ENCODE data around the gene EFCAB5.

EFCAB5 gene

GRCh38 chr17:29905086-29905878 is 36.2 kb upstream of the EFCAB5 start:
- H2BK120ac ChIP-seq (ENCODE audit: low read depth, low read length): no peak overlapping the region

GRCh38 chr17:29905879-29906167 is 35.6 kb upstream of the EFCAB5 start:
- H3K4me3 ChIP-seq (ENCODE audit: insufficient read depth in 1 of 2, low read depth in 1 of 2, low read length in 2 of 2): no peak overlapping the region
- H3K4me1 ChIP-seq (ENCODE audit: control insufficient read depth, insufficient read depth, low read depth, low read length): no peaks in the 10 kb centered on the region
- H3K4ac ChIP-seq (ENCODE audit: low read depth in 1 of 2, low read length in 2 of 2): no peak overlapping the region
- no peak overlapping the region for H3K9ac ChIP-seq (ENCODE audit: low read length)
- no peak overlapping the region for H2BK5ac ChIP-seq (ENCODE audit: low read depth, low read length, poor library complexity, severe bottlenecking)
- no peak overlapping the region for H2AFZ ChIP-seq (ENCODE audit: low read depth, low read length)
- no peak overlapping the region for H3K18ac ChIP-seq (ENCODE audit: low read depth in 1 of 2, low read length in 2 of 2)
- no peak overlapping the region for H2AK5ac ChIP-seq (ENCODE audit: low read length, severe bottlenecking)
- H2BK15ac ChIP-seq (ENCODE audit: low read depth, poor library complexity, severe bottlenecking): no peak overlapping the region
- no peak overlapping the region for H3K27ac ChIP-seq (ENCODE audit: low read length, poor library complexity, severe bottlenecking)
- no peak overlapping the region for H3K14ac ChIP-seq (ENCODE audit: low read length in 2 of 2)
- H2BK12ac ChIP-seq (ENCODE audit: low read length in 2 of 2): no peak overlapping the region
- no peak overlapping the region for H4K8ac ChIP-seq (ENCODE audit: low read length)
- H3K23ac ChIP-seq (ENCODE audit: low read length in 2 of 2): no peak overlapping the region
- H4K91ac ChIP-seq (ENCODE audit: low read length): no peak overlapping the region
- H3K79me1 ChIP-seq (replicated peaks; ENCODE audit: low read length, poor library complexity, severe bottlenecking): peaks cover 22% of the 10 kb centered on the region
- DNase-seq: no peak
- peaks cover 0 to 3% of the 10 kb centered on the region in 2 experiments for H3K36me3 ChIP-seq (ENCODE audit: control insufficient read depth in 1 of 2, insufficient read depth in 2 of 2, low read depth in 1 of 2, low read length in 2 of 2)
- no peaks in the 10 kb centered on the region for H3K9me3 ChIP-seq (ENCODE audit: control insufficient read depth, low read length)
- no peak overlapping the region for H2BK120ac ChIP-seq (ENCODE audit: low read depth, low read length)
- H3K27me3 ChIP-seq (ENCODE audit: control insufficient read depth in 1 of 2, insufficient read depth in 1 of 2, low read length in 2 of 2): no peaks in the 10 kb centered on the region
- H3K4me2 ChIP-seq (ENCODE audit: low read length, poor library complexity, severe bottlenecking): no peak overlapping the region
- WGBS: 99% methylated on average over 3 of the region's 3 CpGs

More at GRCh38 chr17:29905086-29905878, 36.2 kb upstream of the EFCAB5 start:
- no peak overlapping the region for H4K8ac ChIP-seq (ENCODE audit: low read length)
- no peak overlapping the region for H2BK5ac ChIP-seq (ENCODE audit: low read depth, low read length, poor library complexity, severe bottlenecking)
- no peaks in the 10 kb centered on the region for H3K27me3 ChIP-seq (ENCODE audit: control insufficient read depth in 1 of 2, insufficient read depth in 1 of 2, low read length in 2 of 2)
- H3K23ac ChIP-seq (ENCODE audit: low read length in 2 of 2): no peak overlapping the region
- DNase-seq: no peak
- H3K14ac ChIP-seq (ENCODE audit: low read length in 2 of 2): no peak overlapping the region
- H3K4me1 ChIP-seq (ENCODE audit: control insufficient read depth, insufficient read depth, low read depth, low read length): no peaks in the 10 kb centered on the region
- H3K18ac ChIP-seq (ENCODE audit: low read depth in 1 of 2, low read length in 2 of 2): no peak overlapping the region
- no peak overlapping the region for H2AFZ ChIP-seq (ENCODE audit: low read depth, low read length)
- no peak overlapping the region for H4K91ac ChIP-seq (ENCODE audit: low read length)
- no peak overlapping the region for H2BK12ac ChIP-seq (ENCODE audit: low read length in 2 of 2)
- H2AK5ac ChIP-seq (ENCODE audit: low read length, severe bottlenecking): no peak overlapping the region
- no peak overlapping the region for H3K9ac ChIP-seq (ENCODE audit: low read length)
- H3K4me2 ChIP-seq (ENCODE audit: low read length, poor library complexity, severe bottlenecking): no peak overlapping the region
- no peak overlapping the region for H3K4me3 ChIP-seq (ENCODE audit: insufficient read depth in 1 of 2, low read depth in 1 of 2, low read length in 2 of 2)
- peaks cover 0 to 3% of the 10 kb centered on the region in 2 experiments for H3K36me3 ChIP-seq (ENCODE audit: control insufficient read depth in 1 of 2, insufficient read depth in 2 of 2, low read depth in 1 of 2, low read length in 2 of 2)
- no peak overlapping the region for H2BK15ac ChIP-seq (ENCODE audit: low read depth, poor library complexity, severe bottlenecking)
- H3K79me1 ChIP-seq (replicated peaks; ENCODE audit: low read length, poor library complexity, severe bottlenecking): peaks cover 22% of the 10 kb centered on the region
- WGBS: 97% methylated on average over 3 of the region's 3 CpGs
- H3K9me3 ChIP-seq (ENCODE audit: control insufficient read depth, low read length): no peaks in the 10 kb centered on the region
- no peak overlapping the region for H3K27ac ChIP-seq (ENCODE audit: low read length, poor library complexity, severe bottlenecking)
- H3K4ac ChIP-seq (ENCODE audit: low read depth in 1 of 2, low read length in 2 of 2): no peak overlapping the region

GRCh38 chr17:29906969-29907368 is 34.5 kb upstream of the EFCAB5 start:
- 100% methylated on average over 2 of the region's 2 CpGs for WGBS
- no peaks in the 10 kb centered on the region for H3K9me3 ChIP-seq (ENCODE audit: control insufficient read depth, low read length)
- H3K4me1 ChIP-seq (ENCODE audit: control insufficient read depth, insufficient read depth, low read depth, low read length): no peaks in the 10 kb centered on the region
- H3K4me3 ChIP-seq (ENCODE audit: insufficient read depth in 1 of 2, low read depth in 1 of 2, low read length in 2 of 2): no peak overlapping the region
- H3K4ac ChIP-seq (ENCODE audit: low read depth in 1 of 2, low read length in 2 of 2): no peak overlapping the region
- no peaks in the 10 kb centered on the region for H3K27me3 ChIP-seq (ENCODE audit: control insufficient read depth in 1 of 2, insufficient read depth in 1 of 2, low read length in 2 of 2)
- no peak overlapping the region for H2BK5ac ChIP-seq (ENCODE audit: low read depth, low read length, poor library complexity, severe bottlenecking)
- H3K23ac ChIP-seq (ENCODE audit: low read length in 2 of 2): no peak overlapping the region
- H2BK120ac ChIP-seq (ENCODE audit: low read depth, low read length): no peak overlapping the region
- no peak overlapping the region for H4K91ac ChIP-seq (ENCODE audit: low read length)
- no peak overlapping the region for H3K4me2 ChIP-seq (ENCODE audit: low read length, poor library complexity, severe bottlenecking)
- no peak for DNase-seq
- H3K18ac ChIP-seq (ENCODE audit: low read depth in 1 of 2, low read length in 2 of 2): no peak overlapping the region
- no peak overlapping the region for H2BK15ac ChIP-seq (ENCODE audit: low read depth, poor library complexity, severe bottlenecking)
- H3K36me3 ChIP-seq (ENCODE audit: control insufficient read depth in 1 of 2, insufficient read depth in 2 of 2, low read depth in 1 of 2, low read length in 2 of 2): peaks cover 0 to 3% of the 10 kb centered on the region in 2 experiments
- H3K9ac ChIP-seq (ENCODE audit: low read length): no peak overlapping the region
- H2AFZ ChIP-seq (ENCODE audit: low read depth, low read length): no peak overlapping the region
- no peak overlapping the region for H3K27ac ChIP-seq (ENCODE audit: low read length, poor library complexity, severe bottlenecking)
- H4K8ac ChIP-seq (ENCODE audit: low read length): no peak overlapping the region
- peaks cover 21% of the 10 kb centered on the region for H3K79me1 ChIP-seq (replicated peaks; ENCODE audit: low read length, poor library complexity, severe bottlenecking)
- H2BK12ac ChIP-seq (ENCODE audit: low read length in 2 of 2): no peak overlapping the region
- no peak overlapping the region for H2AK5ac ChIP-seq (ENCODE audit: low read length, severe bottlenecking)
- H3K14ac ChIP-seq (ENCODE audit: low read length in 2 of 2): no peak overlapping the region

DNA sequence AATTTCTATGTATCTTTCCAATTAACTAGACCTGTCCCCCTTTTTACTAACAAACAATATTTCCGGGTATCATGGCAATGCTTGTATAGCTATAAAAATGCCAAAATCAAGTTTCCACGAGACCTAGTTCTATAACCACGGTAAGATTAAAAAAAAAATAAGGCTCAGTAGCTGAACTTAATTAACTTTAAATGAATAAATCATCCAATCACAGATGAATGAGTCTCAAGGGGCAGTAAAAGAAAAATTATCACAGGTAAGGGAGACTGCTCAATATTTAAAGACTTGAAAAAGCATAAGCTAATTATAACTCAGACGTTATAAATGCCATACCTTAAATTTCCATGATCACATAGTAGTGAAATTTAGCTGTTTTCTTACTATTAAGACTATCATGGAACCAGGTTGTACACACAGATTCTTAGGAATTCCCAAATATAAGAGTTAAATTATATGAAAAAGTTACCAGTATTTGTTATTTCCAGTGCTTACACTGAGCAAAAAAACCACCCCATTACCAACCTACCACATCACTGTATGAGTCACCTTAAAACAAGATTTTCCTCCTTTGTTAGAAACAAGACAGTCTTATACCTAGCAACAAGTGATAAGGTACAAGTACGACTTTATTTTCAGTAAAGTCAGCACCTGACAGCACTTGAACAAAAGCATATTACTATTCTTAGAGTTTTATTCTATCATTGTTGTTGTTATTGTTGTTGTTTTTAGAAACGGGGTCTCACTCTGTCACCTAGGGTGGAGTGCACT is 32.0 kb upstream of the EFCAB5 start:
- H2BK120ac ChIP-seq (ENCODE audit: low read depth, low read length): no peak overlapping the region
- no peak overlapping the region for H3K23ac ChIP-seq (ENCODE audit: low read length in 2 of 2)
- peaks cover 0 to 3% of the 10 kb centered on the region in 2 experiments for H3K36me3 ChIP-seq (ENCODE audit: control insufficient read depth in 1 of 2, insufficient read depth in 2 of 2, low read depth in 1 of 2, low read length in 2 of 2)
- H3K9me3 ChIP-seq (ENCODE audit: control insufficient read depth, low read length): no peaks in the 10 kb centered on the region
- 100% methylated on average over 1 of the region's 6 CpGs for WGBS
- H3K4me3 ChIP-seq (ENCODE audit: insufficient read depth in 1 of 2, low read depth in 1 of 2, low read length in 2 of 2): no peak overlapping the region
- peaks cover 31% of the 10 kb centered on the region for H3K79me1 ChIP-seq (replicated peaks; ENCODE audit: low read length, poor library complexity, severe bottlenecking)
- H2AK5ac ChIP-seq (ENCODE audit: low read length, severe bottlenecking): no peak overlapping the region
- H4K91ac ChIP-seq (ENCODE audit: low read length): no peak overlapping the region
- DNase-seq: no peak
- H2BK5ac ChIP-seq (ENCODE audit: low read depth, low read length, poor library complexity, severe bottlenecking): no peak overlapping the region
- H3K4me1 ChIP-seq (ENCODE audit: control insufficient read depth, insufficient read depth, low read depth, low read length): no peaks in the 10 kb centered on the region
- H2BK12ac ChIP-seq (ENCODE audit: low read length in 2 of 2): no peak overlapping the region
- no peak overlapping the region for H3K4me2 ChIP-seq (ENCODE audit: low read length, poor library complexity, severe bottlenecking)
- H3K4ac ChIP-seq (ENCODE audit: low read depth in 1 of 2, low read length in 2 of 2): no peak overlapping the region
- no peak overlapping the region for H3K9ac ChIP-seq (ENCODE audit: low read length)
- no peak overlapping the region for H3K18ac ChIP-seq (ENCODE audit: low read depth in 1 of 2, low read length in 2 of 2)
- no peak overlapping the region for H3K14ac ChIP-seq (ENCODE audit: low read length in 2 of 2)
- H2AFZ ChIP-seq (ENCODE audit: low read depth, low read length): no peak overlapping the region
- no peaks in the 10 kb centered on the region for H3K27me3 ChIP-seq (ENCODE audit: control insufficient read depth in 1 of 2, insufficient read depth in 1 of 2, low read length in 2 of 2)
- H3K27ac ChIP-seq (ENCODE audit: low read length, poor library complexity, severe bottlenecking): no peak overlapping the region
- H2BK15ac ChIP-seq (ENCODE audit: low read depth, poor library complexity, severe bottlenecking): no peak overlapping the region
- H4K8ac ChIP-seq (ENCODE audit: low read length): no peak overlapping the region
